Neutrophil (primary cell): Measurements from ENCODE around the gene PXDC1.
"Not testable (repeated sequence)": the region's sequence is repeated elsewhere in the genome, so short reads cannot be mapped to it uniquely, and the experiment has no call there.

Source experiments
- H3K27ac ChIP-seq: fragments of 200-600 bp; sonication (generic); 2 replicates; pipeline ENCODE4 v1.5.1; 2016; ENCODE audit warnings: mild to moderate bottlenecking, moderate library complexity
- H3K27me3 ChIP-seq: fragments of 200-600 bp; sonication (generic); 2 replicates; pipeline ENCODE4 v1.6.0; 2016; ENCODE audit warnings: mild to moderate bottlenecking
- H3K36me3 ChIP-seq: fragments of 200-600 bp; sonication (generic); 2 replicates; pipeline ENCODE4 v1.5.1; 2017
- H3K4me1 ChIP-seq, 2 experiments: fragments of 200-600 bp in 1 of 2; sonication (generic) in 1 of 2; 1 replicate in 1 of 2; 2 replicates in 1 of 2; pipeline versions ENCODE4 v1.5.1 to v1.6.1; 2013 to 2016; ENCODE audit warnings: low read depth in 1 of 2, low read length in 1 of 2, mild to moderate bottlenecking in 1 of 2, moderate library complexity in 1 of 2; ENCODE audit not compliant: control insufficient read depth in 1 of 2, insufficient read depth in 1 of 2
- H3K4me3 ChIP-seq, 2 experiments: fragments of 200-600 bp in 1 of 2; sonication (generic) in 1 of 2; 1 replicate in 1 of 2; 2 replicates in 1 of 2; pipeline ENCODE4 v1.5.1; 2013 to 2016; ENCODE audit warnings: low read depth in 1 of 2, low read length in 1 of 2, mild to moderate bottlenecking in 1 of 2, moderate library complexity in 1 of 2
- H3K9me3 ChIP-seq: fragments of 200-600 bp; sonication (generic); 2 replicates; pipeline ENCODE4 v1.5.1; 2016
- CTCF ChIP-seq: fragments of 200-600 bp; sonication (generic); IDR thresholded peaks from 2 replicates; pipeline ENCODE4 v1.5.1; 2016; ENCODE audit warnings: antibody characterized with exemption

Gene PXDC1

DNA sequence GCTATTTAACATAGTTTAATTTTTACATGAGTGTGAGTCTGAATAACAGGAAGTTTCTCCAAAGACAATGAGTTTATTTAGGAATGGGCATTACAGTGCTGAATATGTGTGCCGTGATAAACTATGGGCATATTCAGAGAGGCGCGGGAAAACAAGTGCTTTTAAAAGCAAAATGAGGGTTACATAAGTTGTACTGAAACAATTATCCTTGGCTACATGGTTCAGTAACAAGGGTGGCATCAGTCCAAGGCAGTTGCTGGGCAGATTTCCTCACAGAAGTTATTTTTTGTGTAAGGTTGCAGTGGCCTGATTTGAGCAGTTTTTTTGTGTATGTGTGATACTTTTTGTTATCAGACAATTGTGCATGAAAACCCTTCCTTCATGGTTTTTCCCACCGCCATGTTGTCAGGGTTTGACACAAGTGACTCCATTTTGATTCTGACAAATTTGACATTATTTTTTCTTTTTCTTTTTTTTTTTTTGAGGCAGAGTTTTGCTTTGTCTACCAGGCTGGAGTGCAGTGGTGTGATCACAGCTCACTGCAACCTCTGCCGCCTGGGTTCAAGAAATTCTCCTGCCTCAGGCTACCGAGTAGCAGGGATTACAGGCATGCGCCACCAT, 22.3 kb upstream of the PXDC1 start:
- no peak overlapping the region for H3K27ac ChIP-seq
- TF ChIP-seq CTCF, result no peak
- no peak overlapping the region for H3K4me3 ChIP-seq
- H3K4me1 ChIP-seq, result no peaks in the 10 kb centered on the region
- H3K36me3 ChIP-seq, result no peaks in the 10 kb centered on the region
- no peaks in the 10 kb centered on the region for H3K9me3 ChIP-seq
- peaks cover 30% of the 10 kb centered on the region for H3K27me3 ChIP-seq

GRCh38 chr6:3772127-3772999, 20.9 kb upstream of the PXDC1 start:
- not testable (repeated sequence) for H3K4me3 ChIP-seq, H3K36me3 ChIP-seq, H3K4me1 ChIP-seq, H3K27ac ChIP-seq, H3K9me3 ChIP-seq
- H3K27me3 ChIP-seq, result peaks cover 30% of the 10 kb centered on the region

- TF ChIP-seq CTCF, result no peak
- H3K27ac ChIP-seq, result no peak overlapping the region
- peaks cover 30% of the 10 kb centered on the region for H3K27me3 ChIP-seq
- H3K4me1 ChIP-seq, result no peaks in the 10 kb centered on the region
- no peaks in the 10 kb centered on the region for H3K9me3 ChIP-seq
- H3K4me3 ChIP-seq, result no peak overlapping the region
- no peaks in the 10 kb centered on the region for H3K36me3 ChIP-seq
Observed at GRCh38 chr6:3771407-3772011, 20.0 kb upstream of the PXDC1 start.

DNA sequence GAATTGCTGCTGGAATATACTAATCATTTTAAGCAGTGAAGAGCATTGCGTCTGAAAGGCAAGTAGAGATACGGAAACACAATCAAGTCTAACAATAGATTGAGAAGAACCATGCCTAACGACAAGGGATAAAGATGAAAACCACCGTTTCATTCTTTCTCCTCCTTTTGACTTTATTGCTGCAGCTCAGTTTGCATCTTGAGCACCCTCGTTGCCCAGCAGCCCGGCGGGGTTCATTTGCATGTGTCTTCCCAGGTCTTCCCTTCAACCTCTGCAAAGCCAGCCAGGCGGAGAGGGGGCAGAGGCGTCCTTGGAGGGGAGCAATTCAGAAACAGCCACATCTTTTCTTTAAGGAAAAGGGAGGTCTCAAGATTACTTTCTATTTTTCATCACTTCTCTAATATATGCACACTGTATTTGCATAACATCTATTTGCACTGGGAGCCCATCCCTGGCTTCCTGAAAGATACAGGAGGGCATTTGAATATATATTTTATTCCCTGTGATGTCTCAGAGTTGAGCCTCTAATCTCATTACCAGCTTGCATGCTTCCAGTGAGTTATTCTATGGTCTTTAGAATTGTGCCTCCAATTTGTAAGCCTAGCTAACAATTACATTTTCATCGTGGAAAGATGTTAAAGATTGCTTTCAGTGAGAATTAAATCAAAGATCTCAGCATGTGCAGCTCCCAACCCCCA, 18.7 kb upstream of the PXDC1 start:
- H3K27me3 ChIP-seq, result peaks cover 35% of the 10 kb centered on the region
- no peak overlapping the region for H3K27ac ChIP-seq
- H3K9me3 ChIP-seq, result no peaks in the 10 kb centered on the region
- no peaks in the 10 kb centered on the region for H3K4me1 ChIP-seq
- H3K4me3 ChIP-seq, result no peak overlapping the region
- H3K36me3 ChIP-seq, result no peaks in the 10 kb centered on the region
- no peak for TF ChIP-seq CTCF

DNA sequence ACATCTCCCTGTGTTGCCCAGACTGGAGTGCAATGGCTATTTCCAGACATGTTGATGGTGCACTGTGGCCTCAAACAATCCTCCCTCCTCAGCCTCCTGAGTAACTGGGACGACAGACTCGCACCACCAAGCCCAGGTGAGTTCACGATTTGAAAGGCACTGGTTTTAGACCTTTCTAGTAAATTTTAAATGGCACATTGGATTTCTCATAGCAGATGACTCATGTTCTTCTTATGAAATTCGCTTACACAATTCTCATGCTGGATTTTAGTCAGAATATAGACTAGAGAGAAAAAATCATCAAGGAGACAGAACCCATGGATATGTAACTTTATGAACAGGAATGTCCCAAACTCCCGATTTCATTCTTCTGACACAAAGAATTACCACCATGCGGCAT, 18.1 kb upstream of the PXDC1 start:
- Histone ChIP-seq H3K27ac (no peak overlapping the region), H3K27me3 (peaks cover 35% of the 10 kb centered on the region), H3K4me1 (no peaks in the 10 kb centered on the region), H3K4me3 (no peak overlapping the region), H3K36me3 (no peaks in the 10 kb centered on the region), H3K9me3 (no peaks in the 10 kb centered on the region)
- no peak for TF ChIP-seq CTCF
